GM19193 (cell line): ENCODE data around the gene OR51B5.

ENCODE experiments used
- POLR2A ChIP-seq: IDR thresholded peaks from 4 replicates; pipeline ENCODE4 v1.6.1; 2011; ENCODE audit not compliant: insufficient read depth, insufficient read length; ENCODE audit errors: extremely low read depth

Gene OR51B5

GRCh38 chr11:5293028-5293427 lies 50.3 kb downstream of the OR51B5 start:
- TF ChIP-seq POLR2A = no peak
